ENCODE measurements around the gene FBLN1.

Gene FBLN1

DNA sequence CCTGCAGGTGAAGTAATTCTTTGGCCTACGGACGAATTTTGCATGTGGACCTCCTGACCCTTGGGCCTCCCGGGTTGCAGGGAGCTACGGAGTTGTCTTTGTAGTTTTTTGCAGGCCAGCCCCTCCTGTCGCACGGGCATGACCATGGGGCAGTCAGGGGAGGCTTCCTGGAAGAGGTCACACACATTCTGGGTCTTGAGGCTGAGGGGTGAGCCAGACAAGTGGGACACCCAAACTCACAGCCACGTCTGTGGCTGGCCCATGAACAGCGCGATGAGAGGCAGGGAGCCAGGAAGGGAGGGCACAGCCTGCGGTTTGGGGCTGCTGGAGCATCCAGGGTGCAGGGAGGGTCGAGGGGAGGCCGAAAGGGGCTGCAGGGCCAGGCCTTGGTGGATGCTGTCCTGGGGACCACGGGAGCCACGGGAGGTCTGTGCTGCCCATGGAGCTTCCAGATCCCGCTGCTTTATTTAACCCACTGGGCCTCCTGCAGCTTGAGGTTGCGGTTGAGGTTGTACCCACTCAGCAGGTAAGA is 78.9 kb downstream of the FBLN1 start:
- TF ChIP-seq, protein P1, sequence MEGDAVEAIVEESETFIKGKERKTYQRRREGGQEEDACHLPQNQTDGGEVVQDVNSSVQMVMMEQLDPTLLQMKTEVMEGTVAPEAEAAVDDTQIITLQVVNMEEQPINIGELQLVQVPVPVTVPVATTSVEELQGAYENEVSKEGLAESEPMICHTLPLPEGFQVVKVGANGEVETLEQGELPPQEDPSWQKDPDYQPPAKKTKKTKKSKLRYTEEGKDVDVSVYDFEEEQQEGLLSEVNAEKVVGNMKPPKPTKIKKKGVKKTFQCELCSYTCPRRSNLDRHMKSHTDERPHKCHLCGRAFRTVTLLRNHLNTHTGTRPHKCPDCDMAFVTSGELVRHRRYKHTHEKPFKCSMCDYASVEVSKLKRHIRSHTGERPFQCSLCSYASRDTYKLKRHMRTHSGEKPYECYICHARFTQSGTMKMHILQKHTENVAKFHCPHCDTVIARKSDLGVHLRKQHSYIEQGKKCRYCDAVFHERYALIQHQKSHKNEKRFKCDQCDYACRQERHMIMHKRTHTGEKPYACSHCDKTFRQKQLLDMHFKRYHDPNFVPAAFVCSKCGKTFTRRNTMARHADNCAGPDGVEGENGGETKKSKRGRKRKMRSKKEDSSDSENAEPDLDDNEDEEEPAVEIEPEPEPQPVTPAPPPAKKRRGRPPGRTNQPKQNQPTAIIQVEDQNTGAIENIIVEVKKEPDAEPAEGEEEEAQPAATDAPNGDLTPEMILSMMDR (IDR thresholded peaks at IDR 0.05; ENCODE audit: insufficient read depth, missing control alignments), result no peak
- FAIRE-seq, result no peak
- no peak for DNase-seq (ENCODE audit: insufficient read length, low spot score)

DNA sequence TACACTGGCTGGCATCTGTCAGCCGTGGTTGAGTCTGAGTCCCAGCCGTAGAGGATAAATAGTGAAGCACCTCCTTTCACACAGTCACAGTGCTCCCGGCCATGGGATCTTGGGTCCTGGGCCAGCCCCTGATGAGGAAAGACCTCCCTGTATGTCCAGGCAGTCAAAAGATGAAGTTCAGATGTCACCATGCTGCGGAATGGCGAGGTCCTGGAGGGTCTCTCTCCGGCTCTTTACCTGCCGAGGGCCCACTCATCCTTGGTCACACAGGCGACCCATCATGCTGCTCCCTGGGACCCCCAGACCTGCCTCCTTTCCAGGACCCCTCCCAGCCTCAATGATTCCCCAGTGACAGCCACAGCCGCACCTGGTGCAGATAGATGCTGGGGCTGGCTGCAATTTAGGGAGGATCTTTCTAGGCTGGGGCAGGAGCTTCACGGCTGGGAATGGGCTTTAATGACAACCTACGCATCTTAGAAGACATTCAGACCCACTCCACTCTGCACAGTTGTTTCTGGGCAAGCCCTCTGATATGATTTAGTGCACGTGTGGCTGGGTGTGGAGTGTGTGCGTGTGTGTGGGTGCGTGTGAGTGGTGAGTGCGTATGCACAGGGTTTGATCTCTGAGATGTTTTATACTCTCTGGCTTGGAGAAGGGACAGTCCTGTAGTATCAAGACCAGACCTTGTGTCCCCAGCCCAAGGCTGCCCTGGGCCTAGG is 79.7 kb downstream of the FBLN1 start:
- FAIRE-seq, result no peak
- no peak for DNase-seq (ENCODE audit: insufficient read length, low spot score)
- TF ChIP-seq, protein P1 (IDR thresholded peaks at IDR 0.05; ENCODE audit: insufficient read depth, missing control alignments), result no peak

DNA sequence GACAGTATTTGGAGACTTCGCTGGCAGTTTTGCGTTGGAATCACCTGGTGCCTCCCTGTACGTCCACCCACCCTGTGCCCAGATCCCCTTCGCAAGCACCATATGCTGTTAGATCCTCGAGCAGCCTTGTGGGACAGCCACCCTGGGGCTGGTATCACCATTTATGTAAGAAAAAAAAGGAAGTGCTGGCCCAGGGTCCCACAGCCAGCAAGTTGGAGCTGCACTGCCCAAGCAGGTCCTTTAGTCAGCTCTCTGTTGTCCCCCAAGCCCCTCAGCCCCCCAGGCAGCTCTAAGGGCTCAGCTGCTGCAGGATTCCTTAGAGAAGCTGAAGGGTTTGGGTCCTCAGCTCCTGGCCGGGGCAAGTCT is 80.3 kb downstream of the FBLN1 start:
- FAIRE-seq (no peak), DNase-seq (ENCODE audit: insufficient read length, low spot score) (no peak)
- TF ChIP-seq, protein P1 (IDR thresholded peaks at IDR 0.05; ENCODE audit: insufficient read depth, missing control alignments), result no peak

DNA sequence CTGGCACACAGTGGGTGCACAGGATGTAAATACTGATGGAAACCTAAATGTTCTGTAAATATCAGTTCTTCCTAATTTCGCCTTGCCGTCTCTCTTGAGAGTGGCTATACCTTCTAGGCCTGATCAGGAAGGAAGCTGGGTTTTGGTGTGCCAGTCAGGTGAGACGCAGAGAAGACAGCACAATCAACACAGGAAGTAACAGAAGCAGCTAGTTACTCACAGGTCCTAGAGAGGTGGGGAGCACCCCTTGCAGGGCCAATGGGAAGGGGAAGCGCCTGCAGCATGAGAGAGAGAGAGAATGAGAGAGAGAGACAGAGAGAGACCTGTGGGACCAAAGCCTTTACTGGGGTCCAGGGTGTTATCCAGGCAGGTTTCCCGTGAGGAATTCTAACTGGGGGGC is 80.8 kb downstream of the FBLN1 start:
- DNase-seq (ENCODE audit: insufficient read length, low spot score), result no peak
- FAIRE-seq, result no peak
- TF ChIP-seq, protein P1 (IDR thresholded peaks at IDR 0.05; ENCODE audit: insufficient read depth, missing control alignments), result no peak

DNA sequence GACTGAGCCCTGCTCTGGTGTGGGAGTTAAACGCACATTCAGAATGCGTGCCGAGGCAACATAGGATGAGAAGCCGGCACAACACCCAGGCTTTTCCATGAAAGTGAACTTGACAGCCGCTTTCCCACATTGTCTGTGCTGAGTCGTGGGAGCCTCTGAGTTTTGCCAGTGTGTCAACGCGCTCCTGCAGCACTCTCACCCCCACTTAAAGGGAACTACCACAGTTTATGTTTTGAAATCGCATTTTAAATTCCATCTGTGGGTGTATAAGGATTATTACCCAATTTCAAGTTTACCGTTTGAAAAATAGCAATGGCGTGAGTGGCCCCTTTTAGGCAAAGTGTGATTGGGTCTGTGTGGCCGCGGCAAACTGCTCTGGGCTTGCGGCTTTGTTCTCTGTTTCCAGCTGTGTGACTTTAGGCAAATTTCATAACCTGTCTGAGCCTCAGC is 81.5 kb downstream of the FBLN1 start:
- TF ChIP-seq, protein P1 (IDR thresholded peaks at IDR 0.05; ENCODE audit: insufficient read depth, missing control alignments), result no peak
- FAIRE-seq (no peak), DNase-seq (ENCODE audit: insufficient read length, low spot score) (no peak)

DNA sequence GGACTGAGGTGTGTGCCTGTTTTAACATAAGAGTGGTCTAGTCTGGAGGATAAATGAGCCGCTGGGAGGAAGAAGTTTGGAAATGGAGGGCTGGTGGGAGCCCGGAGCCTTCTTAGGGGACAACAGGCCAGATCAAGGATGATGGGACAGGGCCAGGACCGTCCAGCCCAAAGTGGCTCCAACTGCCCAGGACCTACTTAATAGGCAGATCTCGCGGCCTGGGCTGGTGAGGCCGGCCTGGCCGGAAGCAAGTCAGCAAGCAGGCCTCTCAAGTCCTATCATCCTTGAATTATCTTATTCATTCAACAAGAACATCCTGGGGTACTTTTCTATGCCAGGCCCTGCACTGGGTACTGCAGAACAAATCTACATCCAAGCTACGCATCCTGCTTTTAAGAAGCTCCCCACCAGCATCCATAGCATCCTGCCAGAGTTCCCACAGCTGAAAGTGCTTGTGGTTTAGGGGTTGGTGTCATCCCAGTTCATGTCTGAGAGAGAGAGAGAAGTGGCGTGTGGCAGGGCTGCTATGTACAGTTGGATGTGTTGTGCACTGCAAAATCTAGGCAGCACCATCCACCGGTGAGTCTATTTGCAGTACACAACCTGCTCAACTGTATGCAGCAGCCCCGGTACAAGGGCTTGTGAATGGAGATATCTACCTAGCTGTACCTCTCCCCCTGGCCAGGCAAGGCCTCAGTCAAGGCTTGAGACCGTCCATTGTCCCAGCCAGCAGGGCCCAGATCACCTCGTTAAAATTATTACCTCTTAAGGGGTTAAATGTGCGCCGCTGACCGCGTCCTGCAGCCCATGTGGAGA is 82.1 kb downstream of the FBLN1 start:
- no peak for FAIRE-seq

More for the DNA sequence above, 82.1 kb downstream of the FBLN1 start:
- no peak for DNase-seq (ENCODE audit: insufficient read length, low spot score)
- TF ChIP-seq, protein P1 (IDR thresholded peaks at IDR 0.05; ENCODE audit: insufficient read depth, missing control alignments), result no peak
